Endodermal cell (in vitro differentiated cells): ENCODE measurements around the gene EVA1C. TPM values are rescaled to one million over a fixed set of nuclear protein-coding genes. Genes with fewer than 3 reads are reported as not detected.

Source experiments
- DNase-seq: peaks from one replicate; pipeline ENCODE4 v3.0.0-alpha.2; 2017
- H3K27ac ChIP-seq: 2 replicates; pipeline ENCODE4 v1.5.1; 2013; ENCODE audit warnings: mild to moderate bottlenecking, low read depth, low read length, moderate library complexity
- H3K27me3 ChIP-seq: 2 replicates; pipeline ENCODE4 v1.6.1; 2013; ENCODE audit warnings: mild to moderate bottlenecking, low read length, moderate library complexity; ENCODE audit not compliant: insufficient read depth, control insufficient read depth, poor library complexity, severe bottlenecking
- H3K36me3 ChIP-seq: 2 replicates; pipeline ENCODE4 v1.7.0; 2013; ENCODE audit warnings: mild to moderate bottlenecking, low read length, moderate library complexity; ENCODE audit not compliant: control insufficient read depth, insufficient read depth
- H3K4me1 ChIP-seq: one replicate; pipeline ENCODE4 v1.7.0; 2013; ENCODE audit warnings: low read length; ENCODE audit not compliant: control insufficient read depth, insufficient read depth
- H3K4me3 ChIP-seq: 2 replicates; pipeline ENCODE4 v1.5.1; 2013; ENCODE audit warnings: mild to moderate bottlenecking, low read length, moderate library complexity
- H3K9ac ChIP-seq: 2 replicates; pipeline ENCODE4 v1.6.1; 2013; ENCODE audit warnings: mild to moderate bottlenecking, low read length, moderate library complexity; ENCODE audit not compliant: poor library complexity, severe bottlenecking; ENCODE audit errors: extremely low read depth
- H3K9me3 ChIP-seq: 2 replicates; pipeline ENCODE4 v1.6.1; 2013; ENCODE audit warnings: mild to moderate bottlenecking, low read length, moderate library complexity; ENCODE audit not compliant: control insufficient read depth
- H3K27ac Mint-ChIP-seq: 2 replicates; pipeline ENCODE4 v1.8.0; 2020; ENCODE audit warnings: mixed read lengths
- H3K27me3 Mint-ChIP-seq: 2 replicates; pipeline ENCODE4 v1.8.0; 2021; ENCODE audit warnings: mild to moderate bottlenecking, mixed read lengths; ENCODE audit not compliant: insufficient read depth
- H3K36me3 Mint-ChIP-seq: 2 replicates; pipeline ENCODE4 v1.8.0; 2020; ENCODE audit warnings: low read depth, mixed read lengths
- H3K4me1 Mint-ChIP-seq: 2 replicates; pipeline ENCODE4 v1.8.0; 2020; ENCODE audit warnings: mixed read lengths
- H3K4me3 Mint-ChIP-seq: 2 replicates; pipeline ENCODE4 v1.8.0; 2020; ENCODE audit warnings: mild to moderate bottlenecking, moderate library complexity, mixed read lengths
- H3K9me3 Mint-ChIP-seq: 2 replicates; pipeline ENCODE4 v1.8.0; 2020; ENCODE audit warnings: mild to moderate bottlenecking, mixed read lengths
- WGBS, 2 experiments: methylation state at CpG; one replicate each; pipeline versions ENCODE4 v1.1.5 to v1.1.7; 2013; ENCODE audit warnings: missing lambda C conversion rate in 2 of 2, mixed read lengths in 1 of 2; ENCODE audit not compliant: insufficient coverage in 1 of 2, insufficient read length in 1 of 2; 5-methylcytosine and 5-hydroxymethylcytosine counted together
- total RNA-seq, 2 donors: library from RNA; stranded (reverse); fragmentation: NEBNext Ultra II Directional in 1 of 2; extraction: Animal tissue kit (Norgen Biotek cat#: 25700) in 1 of 2; gene quantifications; 2 replicates in 1 of 2; 3 replicates in 1 of 2; pipeline ENCODE4 v1.2.1, GENCODE V29; 2021
- TF ChIP-seq, protein P1 (sequence below): fragments of 200-600 bp; sonication (generic); conservative IDR thresholded peaks from 2 replicates; pipeline ENCODE4 v1.5.0; 2021; ENCODE audit warnings: antibody characterized with exemption, mild to moderate bottlenecking

The EVA1C gene
- total RNA-seq, 2 donors from 2014 or later = 0.68 TPM; not detected in 1

DNA sequence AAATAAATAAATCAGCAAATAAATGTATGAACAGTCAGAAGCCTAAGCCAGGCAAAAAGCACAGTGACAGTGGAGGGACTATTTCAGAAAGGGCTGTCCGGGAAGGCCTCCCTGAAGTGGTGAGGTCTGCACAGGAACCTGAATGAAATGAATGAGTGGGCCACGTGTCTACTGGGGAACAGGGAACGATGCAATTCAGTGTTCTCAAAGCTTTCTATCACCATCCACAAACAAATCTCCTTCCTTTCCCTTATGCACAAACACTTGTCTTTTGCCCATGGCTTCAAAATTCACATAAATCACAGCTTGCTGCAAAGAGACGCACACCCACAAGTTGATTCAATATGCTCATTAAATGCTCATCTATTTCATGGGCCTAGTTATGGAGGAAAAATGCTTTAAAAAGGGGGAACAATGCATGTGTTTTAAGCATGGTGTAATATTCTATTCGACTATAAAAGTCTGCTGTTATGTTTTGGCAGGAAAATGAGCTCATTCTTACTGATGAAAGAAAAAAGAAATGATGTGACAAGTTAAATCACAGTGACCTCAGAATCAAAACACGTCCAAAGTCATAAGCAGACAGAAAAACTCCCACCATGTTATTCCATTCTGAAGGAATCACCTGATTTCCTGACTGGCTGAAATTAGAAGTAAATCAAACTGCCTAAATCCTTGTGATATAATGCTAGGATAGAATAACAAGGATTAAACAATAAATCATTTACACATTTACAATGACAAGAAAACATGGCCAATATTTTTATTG, 41.3 kb upstream of the EVA1C start:
- Histone ChIP-seq H3K9me3 (no peaks in the 10 kb centered on the region), H3K9ac (no peak overlapping the region), H3K27ac (no peak overlapping the region), H3K4me3 (no peak overlapping the region), H3K36me3 (peaks cover 86% of the 10 kb centered on the region), H3K27me3 (no peaks in the 10 kb centered on the region), H3K4me1 (no peaks in the 10 kb centered on the region)
- TF ChIP-seq, protein P1, sequence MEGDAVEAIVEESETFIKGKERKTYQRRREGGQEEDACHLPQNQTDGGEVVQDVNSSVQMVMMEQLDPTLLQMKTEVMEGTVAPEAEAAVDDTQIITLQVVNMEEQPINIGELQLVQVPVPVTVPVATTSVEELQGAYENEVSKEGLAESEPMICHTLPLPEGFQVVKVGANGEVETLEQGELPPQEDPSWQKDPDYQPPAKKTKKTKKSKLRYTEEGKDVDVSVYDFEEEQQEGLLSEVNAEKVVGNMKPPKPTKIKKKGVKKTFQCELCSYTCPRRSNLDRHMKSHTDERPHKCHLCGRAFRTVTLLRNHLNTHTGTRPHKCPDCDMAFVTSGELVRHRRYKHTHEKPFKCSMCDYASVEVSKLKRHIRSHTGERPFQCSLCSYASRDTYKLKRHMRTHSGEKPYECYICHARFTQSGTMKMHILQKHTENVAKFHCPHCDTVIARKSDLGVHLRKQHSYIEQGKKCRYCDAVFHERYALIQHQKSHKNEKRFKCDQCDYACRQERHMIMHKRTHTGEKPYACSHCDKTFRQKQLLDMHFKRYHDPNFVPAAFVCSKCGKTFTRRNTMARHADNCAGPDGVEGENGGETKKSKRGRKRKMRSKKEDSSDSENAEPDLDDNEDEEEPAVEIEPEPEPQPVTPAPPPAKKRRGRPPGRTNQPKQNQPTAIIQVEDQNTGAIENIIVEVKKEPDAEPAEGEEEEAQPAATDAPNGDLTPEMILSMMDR = no peak
- DNase-seq = no peak
- Mint-ChIP-seq H3K4me3 (no peak overlapping the region), H3K27me3 (no peaks in the 10 kb centered on the region), H3K9me3 (no peaks in the 10 kb centered on the region), H3K36me3 (peaks cover 52% of the 10 kb centered on the region), H3K27ac (no peak overlapping the region), H3K4me1 (no peaks in the 10 kb centered on the region)
- 85 to 100% methylated on average over 5 to 6 of the region's 6 CpGs for WGBS, 2 experiments

DNA sequence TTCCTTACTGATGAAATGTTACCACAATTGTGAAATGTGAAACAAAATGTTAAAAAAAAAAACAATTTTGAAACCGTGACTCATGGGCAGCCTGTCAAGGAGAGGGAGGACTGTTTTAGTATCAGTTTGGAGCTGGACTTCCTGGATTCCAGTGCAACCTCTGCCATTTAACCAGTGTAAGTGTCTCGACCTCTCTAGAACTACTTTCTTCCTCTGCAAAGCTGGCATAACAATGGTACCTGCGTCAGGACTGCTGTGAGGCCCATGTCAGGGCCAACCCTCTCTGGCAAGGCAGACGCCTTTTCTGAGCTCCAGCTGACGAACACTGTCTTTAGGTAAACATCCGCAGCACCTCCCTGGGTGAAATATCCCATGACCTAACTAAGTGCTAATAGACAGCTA, 40.6 kb upstream of the EVA1C start:
- peaks cover 53% of the 10 kb centered on the region for H3K36me3 Mint-ChIP-seq
- H3K36me3 ChIP-seq = peaks cover 86% of the 10 kb centered on the region
- H3K9me3 Mint-ChIP-seq = no peaks in the 10 kb centered on the region
- no peak for DNase-seq
- no peaks in the 10 kb centered on the region for H3K4me1 Mint-ChIP-seq
- H3K4me3 Mint-ChIP-seq = no peak overlapping the region
- no peak overlapping the region for H3K27ac ChIP-seq
- H3K4me1 ChIP-seq = no peaks in the 10 kb centered on the region
- H3K27ac Mint-ChIP-seq = no peak overlapping the region
- TF ChIP-seq, protein P1 = no peak
- no peaks in the 10 kb centered on the region for H3K27me3 ChIP-seq
- H3K9ac ChIP-seq = no peak overlapping the region
- H3K9me3 ChIP-seq = no peaks in the 10 kb centered on the region
- 83 to 89% methylated on average over 5 to 6 of the region's 6 CpGs for WGBS, 2 experiments
- no peak overlapping the region for H3K4me3 ChIP-seq
- H3K27me3 Mint-ChIP-seq = no peaks in the 10 kb centered on the region

DNA sequence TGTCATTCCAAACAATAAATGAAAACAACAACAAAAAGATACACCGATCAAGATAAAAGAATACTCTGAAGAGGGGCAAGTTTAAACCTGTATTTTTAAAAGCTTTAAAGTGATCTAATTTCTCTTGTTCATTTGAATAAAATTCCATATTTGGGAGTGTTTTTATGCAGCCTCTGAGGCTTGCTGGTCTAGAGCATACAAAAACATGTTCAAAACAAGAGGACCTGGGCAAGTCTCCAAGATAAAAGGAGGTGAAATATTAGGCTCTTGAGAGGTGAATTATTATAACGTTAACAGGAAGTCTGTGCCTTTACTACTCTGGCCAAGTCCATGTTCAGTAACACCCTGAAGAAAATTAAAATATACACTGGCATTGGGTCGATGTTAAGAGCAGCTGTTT, 39.8 kb upstream of the EVA1C start:
- no peaks in the 10 kb centered on the region for H3K9me3 Mint-ChIP-seq
- TF ChIP-seq, protein P1 = no peak
- Histone ChIP-seq H3K9me3 (no peaks in the 10 kb centered on the region), H3K27ac (no peak overlapping the region), H3K36me3 (peaks cover 86% of the 10 kb centered on the region), H3K9ac (no peak overlapping the region), H3K4me1 (no peaks in the 10 kb centered on the region), H3K4me3 (no peak overlapping the region), H3K27me3 (no peaks in the 10 kb centered on the region)
- H3K36me3 Mint-ChIP-seq = peaks cover 56% of the 10 kb centered on the region
- H3K4me1 Mint-ChIP-seq = no peaks in the 10 kb centered on the region
- WGBS, 2 experiments = 83 to 97% methylated on average over 1 to 3 of the region's 3 CpGs
- H3K4me3 Mint-ChIP-seq = no peak overlapping the region
- no peak overlapping the region for H3K27ac Mint-ChIP-seq
- H3K27me3 Mint-ChIP-seq = no peaks in the 10 kb centered on the region
- no peak for DNase-seq
